ENCODE results near the gene RBBP9.
"Not testable (repeated sequence)": the region's sequence is repeated elsewhere in the genome, so short reads cannot be mapped to it uniquely, and the experiment has no call there.

RBBP9 gene

DNA sequence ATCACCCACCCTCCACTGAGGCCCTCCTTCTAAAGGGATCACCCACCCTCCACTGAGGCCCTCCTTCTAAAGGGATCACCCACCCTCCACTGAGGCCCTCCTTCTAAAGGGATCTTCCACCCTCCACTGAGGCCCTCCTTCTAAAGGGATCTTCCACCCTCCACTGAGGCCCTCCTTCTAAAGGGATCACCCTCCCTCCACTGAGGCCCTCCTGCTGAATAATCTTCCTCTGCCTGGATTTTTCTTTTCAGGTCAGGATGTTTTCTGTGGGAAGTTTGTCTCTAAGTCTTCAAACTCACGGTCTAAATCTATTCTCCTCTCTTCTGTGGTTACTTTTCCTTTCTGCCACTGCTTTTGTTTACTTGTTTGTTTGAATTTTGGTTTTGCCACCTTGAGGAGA is 4.6 kb upstream of the RBBP9 start:
- DNase-seq = not testable (repeated sequence)

GRCh38 chr20:18497603-18498002 is 578 bp upstream of the RBBP9 start:
- no peak for DNase-seq

DNA sequence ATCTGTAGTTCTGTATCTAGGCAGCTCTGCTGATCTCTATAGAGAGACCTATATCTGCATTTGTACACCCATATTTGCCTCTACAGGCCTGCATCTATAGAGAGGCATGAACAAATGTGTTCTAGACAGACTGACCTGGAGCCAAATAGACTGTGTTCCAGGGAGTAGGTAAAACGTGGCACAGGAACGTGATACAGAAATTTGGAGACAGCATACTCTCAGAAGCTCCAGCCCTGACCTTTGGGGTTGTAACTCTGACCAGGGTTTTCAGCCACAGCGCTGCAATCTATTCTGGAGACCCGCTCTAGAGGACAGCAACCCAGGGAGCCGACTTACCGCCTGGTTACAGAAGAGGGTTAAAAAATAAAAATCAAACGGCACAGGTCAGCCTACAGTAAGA is 983 bp downstream of the RBBP9 start:
- DNase-seq = no peak

- DNase-seq = no peak
Measured at GRCh38 chr20:18488301-18488700, 8.7 kb downstream of the RBBP9 start.

GRCh38 chr20:18481596-18481995 is 15.4 kb downstream of the RBBP9 start:
- no peak for DNase-seq

DNA sequence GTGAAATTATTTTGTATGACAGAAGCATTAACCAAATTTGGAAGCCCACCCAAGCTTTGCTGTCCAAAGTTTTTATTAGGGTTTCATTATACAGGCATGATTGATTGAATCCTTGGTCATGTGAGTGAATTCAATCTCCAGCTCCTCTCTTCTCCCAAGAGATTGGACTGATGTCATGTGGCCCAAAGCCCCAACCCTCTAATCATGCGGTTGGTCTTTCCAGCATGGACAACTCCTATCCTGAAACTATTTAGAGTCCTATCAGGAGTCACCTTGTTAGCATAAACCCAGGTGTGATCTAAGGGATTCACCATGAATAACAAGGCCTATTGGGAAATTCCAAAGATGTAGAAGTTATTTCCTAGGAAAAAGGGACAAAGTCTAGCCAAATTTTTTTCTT is 19.2 kb downstream of the RBBP9 start:
- DNase-seq = no peak

DNA sequence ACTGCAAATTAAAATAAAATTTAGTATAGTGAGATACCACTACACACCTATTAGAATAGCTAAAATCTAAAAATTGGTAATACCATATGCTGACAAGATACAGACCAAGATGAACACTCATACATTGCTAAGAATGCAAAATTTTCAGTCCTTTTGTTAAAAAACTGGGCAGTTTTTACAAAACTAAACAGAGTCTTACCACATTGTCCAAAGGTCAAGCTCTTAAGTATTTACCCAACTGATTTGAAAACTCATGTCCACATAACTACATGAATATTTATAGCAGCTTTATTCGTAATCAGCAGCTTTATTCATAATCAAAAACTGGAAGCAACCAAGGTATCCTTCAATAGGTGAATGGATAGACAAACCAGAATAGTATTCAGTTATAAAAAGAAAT is 19.8 kb downstream of the RBBP9 start:
- DNase-seq = no peak

DNA sequence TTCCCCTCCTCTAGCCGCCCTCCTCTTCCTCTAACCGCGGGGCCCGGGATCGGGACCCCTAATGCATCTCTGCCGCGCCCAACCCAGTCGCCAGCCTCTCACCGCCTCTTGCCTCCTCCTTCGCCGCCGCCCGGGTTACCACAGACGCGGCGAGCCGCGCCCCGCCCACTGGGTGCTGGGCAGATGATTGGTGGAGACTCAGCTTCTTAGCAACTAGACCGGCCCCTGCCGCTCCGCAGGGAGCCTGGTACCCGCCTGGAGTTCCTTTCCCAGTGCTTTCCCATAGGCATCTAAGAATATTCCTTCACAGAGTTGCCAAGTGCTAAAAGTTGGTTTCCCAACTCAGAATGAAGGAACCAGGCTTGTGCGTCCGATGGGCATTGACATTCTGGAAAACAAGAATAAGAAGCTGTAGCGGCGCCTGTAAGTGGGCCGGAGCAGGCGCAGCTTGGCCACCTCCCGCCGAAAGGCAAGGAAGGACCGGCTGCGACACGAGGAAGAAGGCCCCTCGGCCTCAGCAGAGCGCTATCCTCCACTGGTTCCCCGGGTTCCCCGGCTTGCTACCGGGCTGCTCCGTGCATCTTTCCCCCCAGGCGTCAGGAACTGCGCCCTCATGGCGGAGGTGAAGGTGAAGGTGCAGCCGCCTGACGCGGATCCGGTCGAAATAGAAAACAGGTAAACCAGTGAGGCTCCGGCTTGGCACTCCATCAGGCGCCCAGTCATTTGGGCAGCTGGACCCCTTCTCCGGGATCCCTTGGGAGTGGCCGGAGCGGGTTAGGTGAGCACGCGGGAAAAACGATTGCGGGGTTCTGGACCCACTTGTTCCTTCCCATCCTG is 29.9 kb downstream of the RBBP9 start, which contains the start of the genes DZANK1 and POLR3F:
Gene DZANK1 (minus strand): TSS at position 137 of the 837 bp plus-strand sequence. CDS start 1,672 bp downstream, outside the sequence.
Gene POLR3F (plus strand): TSS at position 497 of the 837 bp plus-strand sequence. CDS start 117 bp downstream, at position 614.
- DNase-seq = peak; percentile 90 to 92

DNA sequence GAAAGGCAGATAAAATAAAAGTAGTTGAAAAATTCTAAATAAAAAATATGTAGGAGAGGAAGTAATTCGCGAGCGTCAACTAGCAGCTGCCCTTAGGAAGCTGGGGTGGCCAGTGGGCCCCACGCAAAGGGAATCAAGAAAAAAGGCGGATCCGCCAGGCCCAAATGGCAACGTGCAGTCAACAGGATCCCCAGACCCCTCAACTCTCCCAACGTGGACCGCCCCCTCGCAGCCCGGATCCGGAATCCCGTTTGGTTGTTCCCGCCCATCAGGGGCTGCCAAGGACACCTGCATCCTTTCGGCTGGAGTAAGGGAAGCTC is 30.5 kb downstream of the RBBP9 start:
- no peak for DNase-seq

DNA sequence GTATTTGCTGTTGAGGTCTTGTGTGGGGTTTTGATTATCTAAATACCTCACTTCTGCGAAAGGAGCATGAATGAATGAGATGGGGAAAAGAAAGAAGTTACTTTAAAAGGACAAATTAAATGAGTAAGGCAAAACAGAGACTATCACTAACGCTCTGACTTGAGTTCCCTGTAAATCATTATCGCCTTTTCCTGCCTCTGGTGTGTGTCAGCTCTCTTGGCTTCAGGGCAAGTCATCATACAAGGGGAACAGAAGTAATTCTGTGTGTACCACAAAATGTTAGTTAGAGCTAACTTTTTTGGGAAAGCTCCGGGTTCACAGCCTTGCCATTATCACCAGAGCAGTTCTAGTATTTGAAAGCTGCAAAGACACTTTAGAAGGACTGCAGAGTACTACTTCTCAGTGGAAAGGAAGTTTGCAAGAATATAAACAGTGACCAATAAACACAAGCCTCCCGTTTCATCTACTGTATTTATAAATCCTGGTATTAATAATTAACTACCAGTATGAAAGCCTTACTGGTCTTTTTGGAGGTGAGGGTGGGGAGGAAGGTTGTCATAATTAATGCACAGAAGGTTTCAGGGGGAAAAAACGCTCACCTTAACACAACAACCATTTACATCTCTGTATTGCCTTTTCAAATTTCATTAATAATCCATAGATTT is 31.4 kb downstream of the RBBP9 start:
- DNase-seq = no peak

DNA sequence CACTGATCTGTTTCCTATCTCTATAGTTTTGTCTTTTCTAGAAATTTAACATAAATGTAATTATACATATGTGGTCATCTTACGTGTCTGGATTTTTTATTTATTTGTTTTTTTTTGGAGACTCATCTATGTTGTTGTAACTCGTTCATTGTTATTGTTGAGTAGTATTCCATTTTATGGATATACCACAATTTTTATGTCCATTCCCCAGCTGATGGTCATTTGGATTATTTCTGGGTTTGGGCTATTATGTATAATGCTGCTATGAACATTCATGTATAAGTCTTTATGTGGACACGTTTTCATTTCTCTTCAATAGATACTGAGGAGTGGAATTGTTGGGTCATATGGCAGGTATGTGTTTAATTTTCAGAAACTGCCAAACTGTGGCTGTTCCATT is 40.4 kb downstream of the RBBP9 start:
- DNase-seq = no peak

- no peak for DNase-seq
Measured at GRCh38 chr20:18443886-18444285, 53.1 kb downstream of the RBBP9 start.

DNA sequence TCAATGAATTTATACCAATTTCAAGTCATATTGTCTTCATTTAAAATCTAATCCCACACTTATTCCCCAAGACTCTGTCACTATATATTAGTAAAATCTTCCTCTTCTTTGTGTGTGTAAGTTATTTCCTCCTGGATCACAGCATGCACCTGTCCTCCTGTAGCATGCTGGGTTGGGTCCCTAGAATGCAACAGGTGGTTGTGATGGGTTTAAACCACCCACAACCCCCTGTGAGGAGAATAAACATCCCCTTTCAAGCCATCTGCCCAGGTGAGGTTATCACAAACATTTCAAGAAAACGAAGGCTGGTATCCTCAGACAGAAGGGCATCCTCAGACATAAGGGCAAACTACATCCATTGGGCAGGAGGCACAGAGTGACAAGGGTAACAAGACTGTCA is 56.6 kb downstream of the RBBP9 start:
- DNase-seq = no peak

DNA sequence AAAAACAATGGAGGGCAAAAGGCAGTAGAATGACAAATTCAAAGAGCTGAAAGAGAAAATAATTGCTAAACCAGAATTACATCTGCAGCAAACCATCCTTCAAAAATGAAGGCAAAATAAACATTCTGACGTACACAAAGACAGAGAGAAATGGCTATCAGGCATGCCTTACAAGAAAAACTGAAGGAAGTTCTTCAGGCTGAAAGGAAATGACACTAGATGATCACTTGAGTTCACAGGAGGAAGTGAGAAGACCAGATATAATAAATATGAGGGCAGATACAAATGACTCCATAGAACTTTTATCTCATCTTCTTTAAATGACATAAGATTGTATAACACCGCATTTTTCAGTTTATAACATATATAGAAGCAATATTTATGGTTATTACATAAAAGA is 60.2 kb downstream of the RBBP9 start:
- no peak for DNase-seq

All from activated CD4-positive, alpha-beta T cell treated with anti-CD3 and anti-CD28 coated beads for 4 hours (primary cell).